T1000 (cell line): ENCODE data around the gene FAIM.
"Not testable (repeated sequence)": the region's sequence is repeated elsewhere in the genome, so short reads cannot be mapped to it uniquely, and the experiment has no call there.

Source experiments
- DNase-seq: peaks from one replicate; lab custom pipeline; 2025; ENCODE audit warnings: mixed read lengths; lab: John Stamatoyannopoulos, UW

The FAIM gene

DNA sequence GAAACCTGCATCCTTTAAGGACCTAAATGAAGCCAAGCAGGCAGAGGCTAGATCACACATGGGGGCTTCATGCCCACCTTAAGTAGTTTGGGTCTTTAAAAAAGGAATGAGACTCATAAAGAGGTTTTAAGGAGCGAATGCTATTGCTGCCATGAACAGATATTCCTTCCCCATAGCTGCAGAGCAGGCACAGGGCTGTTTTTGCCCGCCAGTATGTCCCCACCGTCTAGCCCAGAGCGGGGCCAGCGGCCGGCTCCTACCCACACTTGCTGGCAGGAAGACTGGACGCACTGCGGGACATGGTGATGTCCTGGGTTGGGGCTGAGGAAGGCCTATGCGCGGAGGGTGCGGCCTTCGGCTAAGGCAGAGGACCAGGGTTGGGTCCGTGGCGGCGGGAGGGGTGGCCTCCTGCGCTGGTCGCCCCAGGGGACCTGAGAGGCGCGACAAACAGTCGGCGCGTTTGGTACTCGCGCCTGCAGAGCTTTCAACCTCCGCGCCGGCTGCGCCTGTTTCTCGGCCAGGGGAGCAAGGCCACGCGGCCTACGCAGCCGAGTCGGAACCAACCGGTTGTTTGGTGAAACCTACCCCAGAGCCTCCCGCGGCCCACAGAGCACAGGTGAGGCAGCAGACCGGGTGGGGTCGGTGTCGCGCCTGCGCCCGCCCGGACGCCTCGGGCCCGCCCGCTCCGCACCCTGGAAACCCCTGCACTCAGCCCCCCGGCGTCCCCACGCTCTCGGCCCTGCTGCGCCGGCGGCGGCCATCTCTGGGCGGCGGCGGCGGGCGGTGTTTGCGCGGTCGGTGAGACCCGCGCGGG is at the start of gene FAIM:
Gene FAIM (plus strand): TSS at position 450 of the 814 bp plus-strand sequence. CDS start 10,956 bp downstream, outside the sequence.
- DNase-seq: peak; percentile 50

GRCh38 chr3:138559134-138559533 is 49.4 kb upstream of the FAIM start:
- no peak for DNase-seq

DNA sequence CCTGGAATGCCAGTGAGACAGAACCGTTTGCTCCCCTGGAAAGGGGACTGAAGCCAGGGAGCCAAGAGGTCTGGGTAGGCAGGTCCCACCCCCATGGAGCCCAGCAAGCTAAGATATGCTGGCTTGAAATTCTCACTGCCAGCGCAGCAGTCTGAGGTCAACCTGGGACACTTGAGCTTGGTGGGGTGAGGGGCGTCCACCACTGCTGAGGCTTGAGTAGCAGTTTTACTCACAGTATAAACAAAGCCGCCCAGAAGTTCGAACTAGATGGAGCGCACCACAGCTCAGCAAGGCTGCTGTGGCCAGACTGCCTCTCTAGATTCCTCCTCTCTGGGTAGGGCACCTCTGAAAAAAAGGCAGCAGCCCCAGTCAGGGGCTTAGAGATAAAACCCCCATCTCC is 48.1 kb upstream of the FAIM start:
- no peak for DNase-seq

DNA sequence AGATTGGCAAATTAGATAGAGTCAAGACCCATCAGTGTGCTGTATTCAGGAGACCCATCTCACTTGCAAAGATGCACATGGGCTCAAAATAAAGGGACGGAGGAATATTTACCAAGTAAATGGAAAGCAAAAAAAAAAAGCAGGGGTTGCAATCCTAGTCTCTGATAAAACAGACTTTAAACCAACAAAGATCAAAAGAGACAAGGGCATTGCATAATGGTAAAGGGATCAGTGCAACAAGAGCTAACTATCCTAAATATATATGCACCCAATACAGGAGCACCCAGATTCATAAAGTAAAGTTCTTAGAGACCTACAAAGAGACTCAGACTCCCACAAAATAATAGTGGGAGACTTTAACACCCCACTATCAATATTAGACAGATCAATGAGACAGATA is 45.7 kb upstream of the FAIM start:
- DNase-seq: not testable (repeated sequence)

DNA sequence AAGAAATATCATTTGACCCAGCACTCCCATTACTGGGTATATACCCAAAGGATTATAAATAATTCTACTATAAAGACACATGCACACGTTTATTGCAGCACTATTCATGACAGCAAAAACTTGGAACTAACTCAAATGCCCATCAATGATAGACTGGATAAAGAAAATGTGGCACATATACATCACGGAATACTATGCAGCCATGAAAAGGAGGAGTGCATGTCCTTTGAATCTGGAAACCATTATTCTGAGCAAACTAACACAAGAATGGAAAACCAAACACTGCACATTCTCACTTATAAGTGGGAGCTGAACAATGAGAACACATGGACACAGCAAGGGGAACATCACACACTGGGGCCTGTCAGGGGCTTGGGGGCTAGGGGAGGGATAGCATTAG is 42.3 kb upstream of the FAIM start:
- DNase-seq: not testable (repeated sequence)

DNA sequence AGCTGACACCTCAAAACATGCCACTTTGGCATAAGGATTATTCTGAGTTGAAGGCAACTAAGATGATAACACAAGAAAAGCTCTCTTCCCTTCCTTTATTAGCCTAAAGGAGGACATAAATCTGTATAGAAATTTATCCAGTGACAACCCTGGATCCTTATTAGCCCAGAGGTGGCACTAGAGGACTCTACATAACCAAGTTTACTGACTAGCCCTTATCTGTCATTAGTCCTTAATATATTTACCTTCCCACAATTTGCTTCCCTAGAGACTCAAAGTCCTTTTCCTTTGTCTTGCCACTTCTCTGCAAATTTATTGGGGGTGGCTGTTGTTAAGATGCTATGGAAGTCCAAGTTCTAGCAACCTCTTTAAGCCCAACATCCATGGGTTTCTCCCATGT is 41.2 kb upstream of the FAIM start:
- no peak for DNase-seq

GRCh38 chr3:138569090-138569489 is 39.5 kb upstream of the FAIM start:
- no peak for DNase-seq

DNA sequence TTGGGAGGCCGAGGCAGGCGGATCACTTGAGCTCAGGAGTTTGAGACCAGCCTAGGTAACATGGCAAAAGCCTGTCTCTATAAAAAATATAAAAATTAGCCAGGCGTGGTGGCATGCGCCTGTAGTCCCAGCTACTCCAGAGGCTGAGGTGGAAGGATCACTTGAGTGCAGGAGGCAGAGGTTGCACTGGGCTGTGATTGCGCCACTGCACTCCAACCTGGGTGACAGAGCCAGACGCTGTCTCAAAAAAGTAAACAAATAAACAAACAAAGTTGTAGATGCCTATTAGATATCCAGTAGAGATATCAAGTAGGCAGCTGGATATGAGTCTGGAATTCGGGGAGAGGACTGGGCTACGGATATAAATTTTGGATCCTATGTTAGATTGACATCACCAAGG is 38.9 kb upstream of the FAIM start:
- DNase-seq: not testable (repeated sequence)

DNA sequence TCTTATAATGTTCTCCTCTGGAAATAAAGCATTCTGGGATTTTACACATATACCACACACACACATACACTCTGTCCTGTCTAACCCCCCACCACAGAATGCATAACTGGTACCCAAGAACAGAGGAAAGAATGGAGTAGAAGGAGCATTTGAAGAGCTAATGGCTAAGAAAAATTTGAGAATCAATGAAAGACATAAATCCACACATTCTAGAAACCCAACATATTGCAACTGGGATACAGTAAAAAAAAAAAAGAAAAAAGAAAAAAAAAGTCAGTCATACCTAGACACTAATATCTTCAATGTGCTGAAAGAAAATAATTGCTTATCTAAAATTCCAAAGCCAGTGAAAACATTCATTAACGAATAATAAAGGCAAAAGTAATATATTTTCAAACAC is 35.4 kb upstream of the FAIM start:
- DNase-seq: no peak

- no peak for DNase-seq
Observed at GRCh38 chr3:138578141-138578540, 30.4 kb upstream of the FAIM start.

- no peak for DNase-seq
Observed at GRCh38 chr3:138578961-138579574, 29.5 kb upstream of the FAIM start.

- no peak for DNase-seq
Observed at GRCh38 chr3:138587374-138587773, 21.2 kb upstream of the FAIM start.

- no peak for DNase-seq
Observed at GRCh38 chr3:138588445-138588844, 20.1 kb upstream of the FAIM start.

- no peak for DNase-seq
Observed at GRCh38 chr3:138591392-138591791, 17.2 kb upstream of the FAIM start.

GRCh38 chr3:138593488-138594149 is 15.0 kb upstream of the FAIM start:
- DNase-seq: no peak

DNA sequence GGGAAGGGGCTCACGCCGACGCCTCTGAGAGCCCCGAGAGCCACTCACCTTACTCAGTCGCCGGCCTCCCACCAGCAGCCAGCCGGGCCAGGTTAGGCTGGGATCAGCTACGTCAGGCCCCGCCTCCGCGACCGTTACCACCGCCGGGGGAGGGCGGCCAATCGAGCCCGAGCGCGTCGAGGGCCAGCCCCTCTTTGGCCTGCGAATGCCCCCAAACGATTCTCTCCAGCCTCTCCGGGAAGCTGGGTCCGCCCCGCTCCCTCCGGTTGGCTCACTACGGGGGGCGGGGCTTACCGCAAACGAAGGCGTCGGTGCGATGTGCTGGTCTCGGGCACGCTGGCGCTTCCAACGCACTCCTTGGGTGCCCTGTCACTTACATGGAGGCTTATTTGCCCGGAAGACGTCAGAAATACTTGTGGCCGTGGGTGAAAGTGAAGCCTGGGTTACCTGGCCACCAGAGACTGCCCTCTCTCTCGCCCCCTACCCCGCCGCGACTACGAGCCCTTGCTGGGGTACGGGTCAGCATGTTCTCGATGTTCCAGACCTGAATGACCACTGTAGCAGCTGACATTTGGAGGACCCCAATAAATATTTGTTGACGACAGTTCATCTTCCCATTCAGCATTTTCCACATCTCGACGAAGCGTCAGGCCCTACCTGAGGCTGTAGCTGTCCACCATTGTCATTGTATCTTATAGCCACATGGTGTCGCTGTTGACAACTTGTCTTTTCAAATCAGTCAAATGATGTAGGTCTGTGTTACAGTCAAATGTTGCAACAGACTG is 14.2 kb upstream of the FAIM start, which contains the start of gene CEP70:
Gene CEP70 (minus strand): TSS at position 111 of the 785 bp plus-strand sequence. CDS start 21,333 bp downstream, outside the sequence.
- no peak for DNase-seq

GRCh38 chr3:138594935-138595610 is 13.5 kb upstream of the FAIM start:
- no peak for DNase-seq

GRCh38 chr3:138597186-138597976 is 11.2 kb upstream of the FAIM start:
- DNase-seq: not testable (repeated sequence)

DNA sequence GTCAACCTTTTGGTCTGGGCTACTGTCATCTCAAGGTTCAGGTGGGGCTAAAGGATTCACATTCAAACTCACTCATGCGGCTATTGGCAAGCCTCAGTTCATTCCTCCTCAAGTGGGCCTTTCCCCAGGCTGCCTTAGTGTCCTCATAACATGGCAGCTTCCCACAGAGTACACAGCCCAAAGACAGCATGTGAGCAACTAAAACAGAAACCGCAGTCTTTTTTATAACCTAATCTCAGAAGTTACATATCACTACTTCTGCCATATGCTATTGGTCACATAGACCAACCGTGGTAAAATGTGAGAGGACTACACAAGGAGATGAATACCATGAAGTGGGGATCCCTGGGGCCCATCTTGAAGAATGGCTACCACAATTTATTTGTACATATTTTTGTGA is 10.0 kb upstream of the FAIM start:
- DNase-seq: no peak

- DNase-seq: no peak
Observed at GRCh38 chr3:138600100-138600745, 8.3 kb upstream of the FAIM start.
